ENCODE results near the gene DOCK1.
A peak's percentile ranks its signal among the peaks of the same experiment; 100 is the strongest.
"Not testable (repeated sequence)": the region's sequence is repeated elsewhere in the genome, so short reads cannot be mapped to it uniquely, and the experiment has no call there.

The DOCK1 gene

GRCh38 chr10:126903656-126904360, 1.4 kb upstream of the DOCK1 start:
- DNase-seq (ENCODE audit: low read depth) = no peak

DNA sequence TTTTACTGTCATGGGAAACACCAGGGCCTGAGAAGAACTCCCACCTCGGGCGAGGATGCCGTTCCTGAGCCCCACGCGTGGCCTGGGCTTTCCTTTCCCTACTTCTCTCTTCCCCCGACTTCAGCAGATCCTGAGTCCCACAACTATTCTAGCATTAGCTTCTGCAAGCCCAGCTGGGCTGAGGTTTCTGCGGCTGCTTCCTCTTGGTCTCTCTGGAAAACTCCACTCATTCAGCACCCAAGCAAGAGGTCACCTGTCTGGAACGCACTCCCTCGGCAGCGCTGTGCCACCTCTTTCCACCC, 761 bp upstream of the DOCK1 start:
- no peak for DNase-seq (ENCODE audit: low read depth)

DNA sequence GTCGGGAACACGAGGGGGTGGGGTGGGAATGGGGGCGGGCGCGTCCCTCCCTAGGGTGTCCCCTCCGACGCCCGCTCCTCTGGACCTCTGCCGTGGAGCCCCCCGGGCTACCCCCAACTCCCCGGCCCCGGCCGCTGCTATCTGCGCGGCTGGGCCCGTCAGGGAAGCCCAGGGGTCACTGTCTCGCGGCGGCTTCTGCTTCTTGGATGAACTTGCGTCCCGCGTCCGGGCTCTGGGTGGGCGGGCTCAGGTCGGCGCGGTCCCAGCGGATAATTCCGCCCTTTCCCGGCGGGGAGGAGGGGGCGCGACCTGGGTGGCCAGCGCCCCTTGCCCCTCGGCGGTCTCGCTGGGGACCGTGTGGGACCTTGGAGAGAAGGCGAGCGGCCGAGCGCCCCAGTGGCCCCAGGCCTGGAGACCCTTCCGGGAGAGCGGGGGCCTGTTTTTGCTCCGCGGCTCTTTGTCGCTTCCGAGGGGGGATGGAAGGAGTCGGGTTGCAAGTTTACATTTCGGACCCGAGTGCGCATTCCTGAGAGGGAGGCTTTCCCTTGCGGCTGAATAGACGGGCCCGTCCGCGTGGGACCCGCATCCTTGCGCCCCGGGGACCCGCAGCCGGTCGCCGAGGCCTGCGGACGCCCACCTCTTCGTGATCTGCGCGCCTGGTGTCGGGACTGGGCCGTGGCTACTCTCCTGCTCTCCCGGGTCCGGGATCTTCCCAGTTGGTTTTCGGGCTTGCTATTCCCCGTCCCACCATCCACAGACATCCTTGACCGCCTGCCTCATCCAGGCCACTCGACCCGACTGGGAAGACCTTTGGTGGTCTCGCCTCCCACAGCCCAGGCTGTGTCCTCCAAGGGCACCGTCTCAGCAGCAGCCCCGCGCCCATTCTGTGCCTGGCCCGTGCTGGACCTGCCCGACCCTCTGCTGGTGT, 812 bp downstream of the DOCK1 start:
- no peak for DNase-seq (ENCODE audit: low read depth)

- DNase-seq (ENCODE audit: low read depth) = no peak
These were observed 1.6 kb downstream of the DOCK1 start for GRCh38 chr10:126906704-126907422.

DNA sequence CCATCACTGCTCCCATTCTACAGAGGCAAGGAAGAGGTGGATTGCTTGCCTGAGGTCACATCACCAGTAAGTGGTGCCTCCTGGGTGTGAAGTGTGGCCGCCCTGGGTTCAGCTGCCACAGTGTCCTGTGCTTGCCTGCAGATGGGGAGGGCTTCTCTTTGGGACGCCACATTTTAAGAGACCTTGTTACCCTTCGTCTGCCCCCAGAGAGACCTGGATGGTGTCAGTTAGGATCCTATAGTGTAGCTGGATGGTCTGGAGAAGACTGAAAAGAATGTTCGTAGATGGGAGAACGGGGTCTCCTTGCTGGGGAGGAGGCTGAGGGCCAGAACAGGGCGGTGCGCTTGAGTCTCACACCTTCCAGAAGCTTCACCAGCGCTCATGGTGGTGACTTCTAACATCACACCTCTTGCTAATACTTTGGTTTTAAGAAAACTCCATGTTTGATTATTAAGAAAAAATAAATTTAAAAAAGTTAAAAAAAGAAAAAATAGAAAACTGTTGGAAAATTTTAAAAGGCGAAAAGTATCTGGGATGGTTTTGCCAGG, 2.3 kb downstream of the DOCK1 start:
- no peak for DNase-seq (ENCODE audit: low read depth)

DNA sequence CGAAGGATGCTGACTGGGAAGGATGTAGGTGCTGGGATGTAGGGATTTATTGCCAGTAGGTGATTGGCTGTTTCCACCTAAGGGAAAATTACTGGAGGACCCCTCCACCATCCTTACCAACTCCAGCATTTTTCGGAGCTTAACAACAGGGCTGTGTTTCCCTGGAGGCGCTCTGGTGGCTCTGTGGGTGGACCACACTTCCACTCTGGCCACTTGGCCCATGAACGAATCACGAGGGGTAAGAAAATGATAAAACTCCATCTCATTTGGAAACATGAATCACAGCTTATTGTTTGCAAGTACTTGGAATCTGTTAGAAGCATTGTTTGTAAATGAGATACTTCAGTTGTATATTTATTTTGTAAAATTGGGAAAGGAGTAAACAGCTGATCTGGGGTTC, 3.0 kb downstream of the DOCK1 start:
- no peak for DNase-seq (ENCODE audit: low read depth)

DNA sequence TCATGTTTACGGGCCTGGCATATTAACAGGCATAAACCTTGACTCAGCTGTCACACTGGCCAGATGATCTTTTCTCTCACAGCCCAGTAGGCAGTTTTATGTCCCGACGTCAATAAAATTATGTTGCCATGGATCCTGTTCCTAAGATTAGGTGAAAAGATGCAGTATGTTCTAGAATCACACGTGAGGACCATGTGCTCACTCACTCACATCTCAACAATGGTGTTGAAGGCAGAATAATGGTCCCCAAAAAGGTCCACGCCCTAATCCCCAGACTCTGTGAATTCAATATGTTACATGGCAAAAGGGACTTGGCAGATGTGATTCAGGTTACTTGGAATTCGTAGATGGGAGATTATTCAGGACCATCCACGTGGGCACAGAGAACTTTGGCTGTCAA, 3.5 kb downstream of the DOCK1 start:
- DNase-seq (ENCODE audit: low read depth) = no peak

- no peak for DNase-seq (ENCODE audit: low read depth)
These were observed 3.9 kb downstream of the DOCK1 start for GRCh38 chr10:126909147-126909546.

DNA sequence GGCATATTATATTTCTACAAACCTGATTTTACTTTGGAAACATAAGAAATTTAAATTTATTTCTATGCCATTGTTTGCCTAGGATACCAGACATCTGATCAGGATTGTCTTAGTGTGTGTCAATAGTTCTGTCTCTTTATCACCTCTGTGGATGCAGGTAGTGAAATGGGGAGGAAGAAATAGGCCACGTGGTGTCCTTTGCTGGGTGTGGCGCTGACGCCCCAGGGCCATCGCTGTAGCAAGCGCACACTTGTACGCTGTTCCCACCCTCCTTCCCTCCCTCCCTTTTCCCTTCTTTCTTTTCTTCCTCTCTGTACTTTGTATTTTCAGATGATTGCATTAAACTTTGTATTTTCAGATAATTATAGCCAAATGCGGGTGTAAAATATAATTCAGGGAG, 5.0 kb downstream of the DOCK1 start:
- no peak for DNase-seq (ENCODE audit: low read depth)

GRCh38 chr10:126910798-126911197, 5.6 kb downstream of the DOCK1 start:
- no peak for DNase-seq (ENCODE audit: low read depth)

- DNase-seq (ENCODE audit: low read depth) = no peak
These were observed 6.1 kb downstream of the DOCK1 start for GRCh38 chr10:126911301-126911700.

DNA sequence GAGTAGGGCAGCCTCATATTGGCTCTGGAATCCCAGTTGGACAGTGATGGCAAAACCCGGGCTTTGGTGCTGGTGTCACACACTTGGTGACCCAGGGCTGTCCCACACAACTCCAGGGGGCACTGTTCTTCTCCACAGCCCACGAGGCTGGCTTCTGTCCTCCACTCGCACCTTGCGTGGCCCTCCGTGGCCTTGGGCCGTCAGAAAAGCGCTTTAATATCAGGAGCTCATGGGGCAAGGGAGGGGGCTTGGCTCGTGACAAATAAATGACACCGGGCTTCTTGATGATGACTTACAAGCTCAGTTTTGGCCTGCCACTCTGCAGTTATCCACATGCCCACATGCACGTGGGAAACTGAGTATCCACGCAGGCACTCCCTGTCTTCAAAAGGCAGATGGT, 8.1 kb downstream of the DOCK1 start:
- DNase-seq (ENCODE audit: low read depth) = no peak

- DNase-seq (ENCODE audit: low read depth) = no peak
These were observed 9.3 kb downstream of the DOCK1 start for GRCh38 chr10:126914561-126914960.

GRCh38 chr10:126916952-126917351, 11.7 kb downstream of the DOCK1 start:
- DNase-seq (ENCODE audit: low read depth) = not testable (repeated sequence)

GRCh38 chr10:126917375-126917774, 12.1 kb downstream of the DOCK1 start:
- no peak for DNase-seq (ENCODE audit: low read depth)

DNA sequence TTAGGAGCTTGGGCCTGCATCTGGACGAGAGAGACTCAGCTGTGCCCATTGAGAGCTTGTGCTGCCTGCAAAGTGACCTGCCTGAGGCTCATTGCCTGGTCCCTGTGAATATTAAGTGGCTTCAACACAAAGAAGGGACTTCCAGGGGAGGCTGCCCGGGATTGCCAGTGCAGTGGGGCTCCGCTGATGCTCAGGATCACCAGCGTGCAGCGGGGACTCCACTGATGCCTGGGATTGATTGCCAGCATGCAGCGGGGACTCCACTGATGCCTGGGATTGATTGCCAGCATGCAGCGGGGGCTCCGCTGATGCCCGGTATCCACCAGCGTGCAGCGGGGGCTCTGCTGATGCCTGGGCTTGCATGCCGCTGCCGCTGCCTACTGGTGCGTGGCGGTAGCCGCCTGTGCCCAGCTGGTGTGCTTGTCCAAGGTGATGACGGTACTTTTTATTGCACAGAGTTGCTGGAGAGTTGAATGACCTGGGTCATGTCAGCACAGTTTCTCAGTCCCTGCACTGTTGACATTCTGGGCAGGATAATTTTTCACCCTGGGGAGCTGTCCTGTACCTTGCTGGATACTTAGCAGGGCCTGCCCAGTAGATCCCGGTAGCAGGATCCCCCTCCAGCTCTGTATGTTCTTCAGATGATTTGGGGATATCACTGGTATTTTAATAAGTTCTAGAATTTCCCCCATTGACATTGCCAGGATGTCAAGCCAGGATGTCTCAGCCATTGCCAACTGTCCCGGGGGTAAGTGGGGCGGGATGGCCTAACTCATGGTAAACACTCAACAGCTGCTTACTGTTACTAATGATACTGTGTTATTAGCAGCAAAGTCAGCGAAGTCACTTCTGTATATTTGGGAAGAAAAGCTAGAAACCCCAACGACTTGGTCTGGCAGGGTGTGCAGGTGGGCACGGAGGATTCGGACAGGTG, 13.0 kb downstream of the DOCK1 start:
- DNase-seq (ENCODE audit: low read depth) = no peak

DNA sequence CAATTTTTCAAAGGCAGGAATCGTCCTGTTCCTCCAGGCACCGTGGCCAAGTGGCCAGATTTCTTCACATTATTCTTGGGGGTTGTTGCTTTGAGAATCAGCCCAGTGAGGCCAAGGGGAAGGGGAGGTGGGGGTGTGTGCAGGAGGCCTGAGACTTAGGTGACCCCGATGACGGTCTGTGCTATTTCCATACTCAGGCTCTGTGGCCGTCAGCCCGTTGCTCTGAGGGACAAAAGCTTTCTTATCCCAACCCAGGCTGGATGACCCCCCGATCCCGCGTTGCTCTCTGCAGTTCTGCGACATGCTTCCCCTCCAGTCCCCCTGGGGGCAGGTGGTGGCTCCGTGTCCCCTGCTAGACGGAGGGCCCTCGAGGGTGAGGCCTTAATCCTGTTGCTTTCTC, 14.2 kb downstream of the DOCK1 start:
- DNase-seq (ENCODE audit: low read depth) = no peak

DNA sequence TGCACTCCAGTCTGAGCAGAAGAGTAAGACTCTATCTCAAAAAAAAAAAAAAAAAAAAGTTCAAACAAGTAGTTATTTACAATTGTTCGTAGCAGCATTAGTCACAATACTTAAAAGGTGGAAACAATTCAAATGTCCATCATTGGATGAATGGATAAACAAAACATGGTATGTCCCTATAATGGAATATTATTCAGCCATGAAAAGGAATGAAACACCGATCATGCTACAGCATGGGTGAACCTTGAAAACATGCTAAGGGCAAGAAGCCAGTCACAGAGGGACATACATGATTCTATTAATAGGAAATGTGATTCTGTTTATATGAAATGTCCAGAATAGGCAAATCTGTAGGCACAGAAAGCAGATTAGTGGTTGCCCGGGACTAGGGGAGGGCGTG, 15.9 kb downstream of the DOCK1 start:
- DNase-seq (ENCODE audit: low read depth) = no peak

- peak; percentile 69 for DNase-seq (ENCODE audit: low read depth)
These were observed 16.8 kb downstream of the DOCK1 start for GRCh38 chr10:126921974-126922525.

DNA sequence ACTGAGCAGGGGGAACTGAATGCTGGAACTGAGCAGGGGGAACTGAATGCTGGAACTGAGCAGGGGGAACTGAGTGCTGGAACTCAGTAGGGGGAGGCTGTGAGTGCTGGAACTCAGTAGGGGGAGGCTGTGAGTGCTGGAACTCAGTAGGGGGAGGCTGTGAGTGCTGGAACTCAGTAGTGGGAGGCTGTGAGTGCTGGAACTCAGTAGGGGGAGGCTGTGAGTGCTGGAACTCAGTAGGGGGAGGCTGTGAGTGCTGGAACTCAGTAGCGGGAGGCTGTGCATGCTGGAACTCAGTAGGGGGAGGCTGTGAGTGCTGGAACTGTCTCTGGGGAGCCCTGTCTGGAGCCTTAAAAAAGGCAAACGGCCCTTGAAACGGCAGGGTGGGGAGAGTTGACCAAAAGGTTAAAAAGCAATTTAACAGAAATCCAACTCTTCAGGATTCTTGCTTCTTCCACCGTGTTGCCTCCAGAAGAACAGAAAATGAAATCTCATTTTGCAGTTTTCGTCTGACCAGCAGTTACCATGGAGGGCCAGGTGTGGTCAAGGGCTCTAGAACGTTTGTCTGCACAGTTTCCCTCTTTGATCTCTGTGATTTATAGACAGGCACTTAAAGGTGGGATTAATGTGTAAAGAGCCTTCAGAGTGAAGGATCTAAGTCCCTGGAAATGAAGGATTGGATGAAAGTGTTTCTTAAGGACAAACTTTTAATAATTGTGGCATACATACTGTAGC, 19.1 kb downstream of the DOCK1 start:
- no peak for DNase-seq (ENCODE audit: low read depth)

DNA sequence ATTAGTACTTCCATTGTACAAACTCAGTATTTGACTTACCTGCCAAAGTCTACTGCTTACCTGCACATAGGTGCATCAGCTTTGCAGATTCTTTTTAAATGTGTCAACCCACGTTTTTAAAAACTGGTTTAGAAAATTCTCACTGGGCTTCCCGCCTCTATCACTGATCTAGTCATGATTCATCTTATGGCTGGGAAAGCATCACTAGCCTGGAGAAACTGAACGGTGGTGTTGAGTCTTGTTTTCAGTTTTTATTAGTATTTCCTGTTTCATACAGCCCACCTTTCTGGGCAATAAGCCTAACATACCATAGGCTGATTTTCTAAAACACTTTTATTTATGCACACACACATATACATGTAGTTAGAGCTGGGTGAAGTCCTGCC, 19.7 kb downstream of the DOCK1 start:
- no peak for DNase-seq (ENCODE audit: low read depth)
